Peyer's patch (tissue), 4 donors: Measurements from ENCODE around the gene FALEC. TPM values are rescaled to one million over a fixed set of nuclear protein-coding genes. Genes with fewer than 3 reads are reported as not detected.

ENCODE experiments used
- DNase-seq, 3 donors: peaks; one replicate each; pipeline ENCODE4 v3.0.0-alpha.2; 2017 to 2019
- H3K27ac ChIP-seq, 4 donors: fragments of 200-600 bp; sonication (generic); one replicate each; pipeline ENCODE4 v1.5.1; 2016 to 2019
- H3K27me3 ChIP-seq, 2 donors: fragments of 200-600 bp; sonication (generic); one replicate each; pipeline ENCODE4 v1.5.1; 2019
- H3K36me3 ChIP-seq, 3 donors: fragments of 200-600 bp; sonication (generic); one replicate each; pipeline ENCODE4 v1.5.1; 2016 to 2019
- H3K4me1 ChIP-seq, 4 donors: fragments of 200-600 bp; sonication (generic); one replicate each; pipeline ENCODE4 v1.5.1; 2016 to 2019
- H3K4me3 ChIP-seq, 4 donors: fragments of 200-600 bp; sonication (generic); 1 replicate in 3 of 4; 2 replicates in 1 of 4; pipeline ENCODE4 v1.5.1; 2016 to 2019; ENCODE audit warnings: mild to moderate bottlenecking in 1 of 4
- H3K9me3 ChIP-seq, 4 donors: fragments of 200-600 bp; sonication (generic); one replicate each; pipeline ENCODE4 v1.5.1; 2016 to 2019; ENCODE audit warnings: mild to moderate bottlenecking in 1 of 4
- CTCF ChIP-seq, 6 experiments: fragments of 450-650 bp in 4 of 6; fragments of 200-600 bp in 2 of 6; sonication (generic) in 1 of 6; IDR thresholded peaks; one replicate each; pipeline ENCODE4 v1.5.1; 2017 to 2019; ENCODE audit warnings: antibody characterized with exemption in 6 of 6, mild to moderate bottlenecking in 3 of 6, moderate library complexity in 1 of 6
- POLR2A ChIP-seq, 2 donors: fragments of 450-650 bp; IDR thresholded peaks; one replicate each; pipeline ENCODE4 v1.5.1; 2017; ENCODE audit warnings: antibody characterized with exemption in 2 of 2, mild to moderate bottlenecking in 2 of 2, moderate library complexity in 2 of 2
- total RNA-seq, 4 donors: library from RNA; depleted of rRNA; stranded (reverse); fragments of >200 nt; gene quantifications; one replicate each; pipeline ENCODE4 v1.1.0, GENCODE V29; 2016

The FALEC gene
- total RNA-seq, 4 donors from 2014 or later = not detected

- DNase-seq = no peak
- H3K27me3 ChIP-seq = no peaks in the 10 kb centered on the region
- TF ChIP-seq POLR2A (IDR thresholded peaks at IDR 0.05) (no peak), CTCF (IDR thresholded peaks at IDR 0.05) (no peak)
- peaks cover 4 to 37% (median 20%) of the 10 kb centered on the region in 4 donors for H3K4me1 ChIP-seq
- peaks cover 0 to 7% (median 0%) of the 10 kb centered on the region in 3 donors for H3K36me3 ChIP-seq
- no peak overlapping the region for H3K27ac ChIP-seq
- no peaks in the 10 kb centered on the region for H3K9me3 ChIP-seq
- no peak overlapping the region for H3K4me3 ChIP-seq
Measured at GRCh38 chr1:150557813-150558212, 42.3 kb downstream of the FALEC start.

- Histone ChIP-seq H3K4me1 (peaks cover 6 to 37% (median 22%) of the 10 kb centered on the region in 4 donors), H3K27ac (peak overlapping the region in 2 of 4 donors; percentile 97 to 98), H3K4me3 (no peak overlapping the region), H3K9me3 (no peaks in the 10 kb centered on the region), H3K27me3 (no peaks in the 10 kb centered on the region), H3K36me3 (peaks cover 0 to 7% (median 0%) of the 10 kb centered on the region in 3 donors)
- no peak for DNase-seq
- TF ChIP-seq CTCF (IDR thresholded peaks at IDR 0.05) (no peak), POLR2A (IDR thresholded peaks at IDR 0.05) (no peak)
Measured at GRCh38 chr1:150558303-150558704, 42.8 kb downstream of the FALEC start.

DNA sequence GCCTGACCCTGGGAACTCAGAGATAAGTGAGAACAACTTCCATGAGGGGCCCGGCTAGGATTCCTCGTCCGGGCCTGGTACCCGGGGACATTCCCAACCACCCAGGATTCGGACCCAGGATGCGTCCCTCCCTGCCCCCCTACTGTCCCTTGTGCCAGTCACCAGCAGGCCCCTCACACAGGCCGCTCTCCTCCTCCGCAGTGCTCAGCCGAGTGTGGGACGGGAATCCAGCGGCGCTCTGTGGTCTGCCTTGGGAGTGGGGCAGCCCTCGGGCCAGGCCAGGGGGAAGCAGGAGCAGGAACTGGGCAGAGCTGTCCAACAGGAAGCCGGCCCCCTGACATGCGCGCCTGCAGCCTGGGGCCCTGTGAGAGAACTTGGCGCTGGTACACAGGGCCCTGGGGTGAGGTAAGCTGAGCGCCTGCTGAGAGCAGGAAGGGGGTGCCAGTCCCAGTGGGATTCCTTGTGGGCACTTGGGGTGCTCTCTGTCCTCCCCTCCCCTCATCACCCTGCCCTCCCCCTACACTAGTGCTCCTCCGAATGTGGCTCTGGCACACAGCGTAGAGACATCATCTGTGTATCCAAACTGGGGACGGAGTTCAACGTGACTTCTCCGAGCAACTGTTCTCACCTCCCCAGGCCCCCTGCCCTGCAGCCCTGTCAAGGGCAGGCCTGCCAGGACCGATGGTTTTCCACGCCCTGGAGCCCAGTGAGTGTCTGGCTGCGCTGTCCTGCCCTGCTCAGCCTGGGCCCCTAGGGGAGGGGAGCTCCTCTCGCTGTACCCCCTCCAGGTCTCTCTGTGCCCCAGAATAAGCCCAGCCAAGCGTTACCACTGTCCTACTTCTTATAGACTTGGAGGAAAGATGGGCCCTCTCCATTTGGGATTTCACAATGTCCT is 43.5 kb downstream of the FALEC start:
- Histone ChIP-seq H3K36me3 (peaks cover 0 to 7% (median 0%) of the 10 kb centered on the region in 3 donors), H3K9me3 (no peaks in the 10 kb centered on the region), H3K27me3 (no peaks in the 10 kb centered on the region), H3K4me3 (peak overlapping the region in 1 of 4 donors; percentile 58), H3K4me1 (peaks cover 11 to 43% (median 29%) of the 10 kb centered on the region in 4 donors), H3K27ac (peak overlapping the region; percentile 26 to 100 (median 98))
- TF ChIP-seq CTCF (IDR thresholded peaks at IDR 0.05) = no peak
- TF ChIP-seq POLR2A (IDR thresholded peaks at IDR 0.05) = no peak
- DNase-seq = peak in 1 of 3 donors; percentile 53

DNA sequence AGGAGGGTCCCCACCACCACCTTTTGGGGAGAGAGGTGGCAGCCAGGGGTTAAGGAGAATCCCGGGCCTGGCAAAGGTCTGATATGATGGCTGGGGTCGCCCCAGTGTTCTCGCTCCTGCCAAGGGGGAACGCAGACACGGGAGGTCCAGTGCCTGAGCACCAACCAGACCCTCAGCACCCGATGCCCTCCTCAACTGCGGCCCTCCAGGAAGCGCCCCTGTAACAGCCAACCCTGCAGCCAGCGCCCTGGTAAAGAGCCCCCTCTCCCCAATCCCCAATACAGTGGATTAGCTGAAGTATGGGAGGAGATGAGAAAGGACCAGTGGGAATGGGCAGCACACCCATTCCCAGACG is 44.1 kb downstream of the FALEC start:
- DNase-seq = no peak
- Histone ChIP-seq H3K27me3 (no peaks in the 10 kb centered on the region), H3K36me3 (peaks cover 0 to 7% (median 0%) of the 10 kb centered on the region in 3 donors), H3K27ac (peak overlapping the region in 3 of 4 donors; percentile 97 to 100 (median 98)), H3K4me3 (peak overlapping the region in 1 of 4 donors; percentile 58), H3K9me3 (no peaks in the 10 kb centered on the region), H3K4me1 (peaks cover 14 to 50% (median 34%) of the 10 kb centered on the region in 4 donors)
- no peak for TF ChIP-seq POLR2A (IDR thresholded peaks at IDR 0.05)
- no peak for TF ChIP-seq CTCF (IDR thresholded peaks at IDR 0.05)

- Histone ChIP-seq H3K4me3 (peak overlapping the region in 2 of 4 donors; percentile 58 to 60), H3K27me3 (no peaks in the 10 kb centered on the region), H3K36me3 (peaks cover 0 to 7% (median 0%) of the 10 kb centered on the region in 3 donors), H3K4me1 (peaks cover 14 to 53% (median 38%) of the 10 kb centered on the region in 4 donors), H3K27ac (peak overlapping the region; percentile 97 to 100 (median 98)), H3K9me3 (no peaks in the 10 kb centered on the region)
- peak; percentile 79 to 91 (median 81) for DNase-seq
- no peak for TF ChIP-seq POLR2A (IDR thresholded peaks at IDR 0.05)
- peak; percentile 85 to 96 (median 90) for TF ChIP-seq CTCF (IDR thresholded peaks at IDR 0.05)
Measured at GRCh38 chr1:150560011-150560438, 44.5 kb downstream of the FALEC start.
